HepG2 (cell line): ENCODE results near the gene TMEM235. TPM values are rescaled to one million over a fixed set of nuclear protein-coding genes. Genes with fewer than 3 reads are reported as not detected.

Experiments used
- ATAC-seq: fragments of 200-7000 bp; cut with Tn5 transposase; 3 replicates; pipeline ENCODE4 v1.9.1; 2020; ENCODE audit warnings: mild to moderate bottlenecking, moderate library complexity
- BruUV-seq: library from RNA; stranded (reverse); fragments of 400-500 nt; replicated peaks from 2 replicates; lab custom pipeline; 2021; lab: Mats Ljungman, UMichigan
- CTCF ChIA-PET: fragments of 300-600 bp; formaldehyde crosslinking; extraction: SDS; loops from one replicate; lab custom pipeline; 2021; ENCODE audit warnings: low total read pairs, inconsistent platforms, low intra/inter-chr PET ratio; lab: Yijun Ruan, JAX
- POLR2A ChIA-PET: fragments of 350-600 bp; sonication (Branson Sonifier 250); formaldehyde crosslinking; loops from one replicate; lab custom pipeline; 2020; ENCODE audit warnings: antibody characterized with exemption, inconsistent platforms; lab: Yijun Ruan, JAX
- DNase-seq: peaks from one replicate; pipeline ENCODE4 v3.0.0-alpha.2; 2015; ENCODE audit warnings: low spot score
- FAIRE-seq: peaks from 3 replicates; lab custom pipeline; 2011; peaks lifted over from hg19 to GRCh38; lab: Jason Lieb, UNC
- H2AFZ ChIP-seq: one replicate; pipeline ENCODE4 v1.6.1; 2011; ENCODE audit warnings: low read length, inconsistent platforms
- H3K27ac ChIP-seq: fragments of 300-600 bp; 3 replicates; pipeline ENCODE4 v1.8.0; 2011; ENCODE audit warnings: mixed run types, mild to moderate bottlenecking, mixed read lengths, low read length, inconsistent platforms; ENCODE audit not compliant: insufficient read depth; ENCODE audit errors: extremely low read length
- H3K27me3 ChIP-seq, 2 experiments: fragments of 200-600 bp in 1 of 2; 2 replicates in 1 of 2; 3 replicates in 1 of 2; pipeline versions ENCODE4 v1.6.0 to v1.8.0; 2011; ENCODE audit warnings: low read length in 2 of 2, mild to moderate bottlenecking in 2 of 2, moderate library complexity in 2 of 2, inconsistent platforms in 1 of 2; ENCODE audit not compliant: insufficient read depth in 2 of 2, control insufficient read depth in 1 of 2
- H3K36me3 ChIP-seq, 2 experiments: fragments of 200-600 bp in 1 of 2; replicated peaks in 1 of 2; 2 replicates in 1 of 2; 3 replicates in 1 of 2; pipeline versions ENCODE4 v1.5.1 to v1.8.0; 2011; ENCODE audit warnings: low read length in 2 of 2, inconsistent platforms in 1 of 2; ENCODE audit not compliant: insufficient read depth in 2 of 2, control insufficient read depth in 1 of 2
- H3K4me1 ChIP-seq: 2 replicates; pipeline ENCODE4 v1.5.1; 2012; ENCODE audit warnings: low read length, inconsistent platforms; ENCODE audit not compliant: insufficient read depth
- H3K4me2 ChIP-seq: 2 replicates; pipeline ENCODE4 v1.6.0; 2011; ENCODE audit warnings: low read depth, low read length, inconsistent platforms
- H3K4me3 ChIP-seq, 3 experiments: fragments of 200-600 bp in 1 of 3; sonication (generic), shearing (Covaris generic) in 1 of 3; replicated peaks in 1 of 3; 2 replicates each; pipeline ENCODE4 v1.5.1; 2011 to 2016; ENCODE audit warnings: low read length in 3 of 3, inconsistent platforms in 2 of 3, low read depth in 2 of 3, mild to moderate bottlenecking in 2 of 3, control low read depth in 1 of 3, mixed read lengths in 1 of 3; ENCODE audit not compliant: insufficient read depth in 1 of 3
- H3K79me2 ChIP-seq: one replicate; pipeline ENCODE4 v1.6.1; 2011; ENCODE audit warnings: low read length, inconsistent platforms; ENCODE audit not compliant: insufficient read depth
- H3K9ac ChIP-seq: 2 replicates; pipeline ENCODE4 v1.6.0; 2011; ENCODE audit warnings: mild to moderate bottlenecking, low read depth, low read length, inconsistent platforms; ENCODE audit not compliant: insufficient read depth
- H3K9me3 ChIP-seq: 2 replicates; pipeline ENCODE4 v1.5.1; 2012; ENCODE audit warnings: mild to moderate bottlenecking, low read length
- H4K20me1 ChIP-seq: 2 replicates; pipeline ENCODE4 v1.6.0; 2011; ENCODE audit warnings: inconsistent platforms, mild to moderate bottlenecking, low read length, moderate library complexity; ENCODE audit not compliant: insufficient read depth
- HIVEP1 ChIP-seq: sonication (generic); formaldehyde crosslinking; IDR thresholded peaks from 2 replicates; pipeline ENCODE4 v1.4.0; 2020; ENCODE audit warnings: mild to moderate bottlenecking, missing genetic modification reagents
- HNF4G ChIP-seq, 2 experiments: sonication (generic) in 1 of 2; formaldehyde crosslinking in 1 of 2; IDR thresholded peaks; 2 replicates each; pipeline versions ENCODE4 v1.4.0 to v1.6.1; 2011 to 2020; ENCODE audit warnings: borderline replicate concordance in 2 of 2, low read depth in 2 of 2, mild to moderate bottlenecking in 2 of 2, low read length in 1 of 2, missing genetic modification reagents in 1 of 2, moderate library complexity in 1 of 2
- HNRNPL ChIP-seq: fragments of 200-400 bp; formaldehyde crosslinking; IDR thresholded peaks from 2 replicates; pipeline ENCODE4 v1.6.1; 2017; ENCODE audit warnings: mild to moderate bottlenecking, low read depth, low read length
- SPEN ChIP-seq: sonication (generic); formaldehyde crosslinking; IDR thresholded peaks from 2 replicates; pipeline ENCODE4 v1.5.1; 2020; ENCODE audit warnings: low read depth, mild to moderate bottlenecking, missing genetic modification reagents
- WGBS: methylation state at CpG from one replicate; pipeline ENCODE4 v1.1.6; 2017; ENCODE audit warnings: low lambda C conversion rate; 5-methylcytosine and 5-hydroxymethylcytosine counted together
- in situ Hi-C: cut with HindIII; loops from 2 replicates; pipeline ENCODE4 v1.10.0; 2017; ENCODE audit warnings: low pct_unique_long_range_greater_than_20kb; ENCODE audit not compliant: extremely low pct_ligation_motif_present
- intact Hi-C: fragments of 100-400 bp; cut with micrococcal nuclease; formaldehyde crosslinking; loops from one replicate; pipeline ENCODE4 v1.10.0; 2022; ENCODE audit not compliant: unreplicated experiment
- polyA plus RNA-seq, 8 experiments: library from polyadenylated mRNA; depleted of rRNA in 3 of 8; stranded (reverse) in 7 of 8; unstranded in 1 of 8; fragments of >200 nt; fragmentation: Illumina TruSeq in 4 of 8; extraction: Trizol in 4 of 8; gene quantifications; 2 replicates each; pipeline versions ENCODE4 v1.2.1 to v1.2.3, GENCODE V29; 2011 to 2016; ENCODE audit warnings: low read depth in 4 of 8, missing spikeins in 1 of 8, mixed read lengths in 1 of 8; ENCODE audit not compliant: insufficient read depth in 1 of 8
- total RNA-seq, 5 experiments: library from RNA; depleted of rRNA; stranded (reverse); fragments of >200 nt; fragmentation: Illumina TruSeq; extraction: Trizol; gene quantifications; 2 replicates each; pipeline ENCODE4 v1.2.3, GENCODE V29; 2016; ENCODE audit warnings: low read depth in 1 of 5
- TF ChIP-seq, protein P1 (sequence below): sonication (generic); formaldehyde crosslinking; conservative IDR thresholded peaks from 2 replicates; pipeline ENCODE4 v1.8.0; 2022; ENCODE audit warnings: missing genetic modification reagents

Gene TMEM235
- total and polyA plus RNA-seq, 2 of the 13 experiments (the other 11 are each of a cell fraction or from before 2014, with no cell fraction given) = not detected

DNA sequence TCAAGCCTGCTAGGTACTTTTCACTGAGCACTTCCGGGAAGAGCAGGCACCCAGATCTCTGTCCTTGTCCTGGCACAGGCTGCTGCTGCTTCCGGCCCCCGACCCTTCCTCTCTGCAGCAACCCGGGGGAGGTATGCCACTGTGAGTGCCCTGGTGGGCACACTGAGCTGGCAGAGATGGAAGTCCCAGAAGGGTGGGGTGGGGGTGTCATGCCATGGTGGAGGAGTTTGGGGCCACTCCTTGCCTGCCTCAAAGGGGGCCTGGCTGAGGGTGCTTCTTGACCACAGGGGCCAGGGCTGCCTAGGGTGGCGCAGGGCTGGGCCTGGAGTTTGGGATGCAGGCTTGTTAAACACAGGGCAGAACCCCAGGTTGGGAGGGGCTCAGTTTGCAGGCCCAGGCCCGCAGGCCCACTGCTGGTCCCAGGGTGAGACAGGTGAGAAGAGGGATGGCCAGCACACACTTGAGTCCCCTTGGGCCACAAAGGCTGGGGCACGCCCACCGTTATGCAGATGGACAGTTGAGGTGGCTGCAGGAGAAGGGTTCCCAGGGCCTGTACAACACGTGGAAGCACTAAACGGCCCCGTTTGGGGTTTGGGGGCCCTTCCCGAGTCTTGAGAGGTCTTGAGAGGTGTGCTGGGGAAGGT is 8.7 kb downstream of the TMEM235 start:
- no peak overlapping the region for H3K4me3 ChIP-seq
- H2AFZ ChIP-seq = no peak overlapping the region
- BruUV-seq = no TSS peak
- no peak overlapping the region for H3K4me2 ChIP-seq
- 33% methylated on average over 10 of the region's 12 CpGs for WGBS
- H4K20me1 ChIP-seq = no peaks in the 10 kb centered on the region
- no peaks in the 10 kb centered on the region for H3K36me3 ChIP-seq
- H3K27me3 ChIP-seq = peaks cover 8 to 43% of the 10 kb centered on the region in 2 experiments; a peak in 4 of 5 replicates
- in situ Hi-C loops (no loop called here), intact Hi-C loops (loop anchor here (10.0 kb wide), 1 partner anchor 1025 kb away; no protein-coding TSS in a partner anchor)
- H3K9ac ChIP-seq = no peak overlapping the region
- no peak for FAIRE-seq
- ATAC-seq = no peak
- CTCF ChIA-PET = no interaction called here
- H3K27ac ChIP-seq = no peak overlapping the region
- H3K4me1 ChIP-seq = peaks cover 53% of the 10 kb centered on the region
- 0 out of 2 replicates have a peak, but pooled peaks have one; percentile 31 for TF ChIP-seq HIVEP1 (CRISPR knock-in tag)
- TF ChIP-seq, protein P1, sequence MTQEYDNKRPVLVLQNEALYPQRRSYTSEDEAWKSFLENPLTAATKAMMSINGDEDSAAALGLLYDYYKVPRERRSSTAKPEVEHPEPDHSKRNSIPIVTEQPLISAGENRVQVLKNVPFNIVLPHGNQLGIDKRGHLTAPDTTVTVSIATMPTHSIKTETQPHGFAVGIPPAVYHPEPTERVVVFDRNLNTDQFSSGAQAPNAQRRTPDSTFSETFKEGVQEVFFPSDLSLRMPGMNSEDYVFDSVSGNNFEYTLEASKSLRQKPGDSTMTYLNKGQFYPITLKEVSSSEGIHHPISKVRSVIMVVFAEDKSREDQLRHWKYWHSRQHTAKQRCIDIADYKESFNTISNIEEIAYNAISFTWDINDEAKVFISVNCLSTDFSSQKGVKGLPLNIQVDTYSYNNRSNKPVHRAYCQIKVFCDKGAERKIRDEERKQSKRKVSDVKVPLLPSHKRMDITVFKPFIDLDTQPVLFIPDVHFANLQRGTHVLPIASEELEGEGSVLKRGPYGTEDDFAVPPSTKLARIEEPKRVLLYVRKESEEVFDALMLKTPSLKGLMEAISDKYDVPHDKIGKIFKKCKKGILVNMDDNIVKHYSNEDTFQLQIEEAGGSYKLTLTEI (CRISPR knock-in tag) = no peak
- 0 out of 2 replicates have a peak, but pooled peaks have one; percentile 62 for TF ChIP-seq HNRNPL
- TF ChIP-seq HNF4G (IDR thresholded peaks at IDR 0.05; ENCODE audit: borderline replicate concordance, low read depth, low read length) = no peak
- no peak for TF ChIP-seq HNF4G (CRISPR knock-in tag; IDR thresholded peaks at IDR 0.05; ENCODE audit: borderline replicate concordance, low read depth)
- no peak for TF ChIP-seq SPEN
- DNase-seq = no peak
- POLR2A ChIA-PET = interaction anchor here (1.9 kb wide), 1 partner anchor 8 kb away, joined by 6 read pairs; the partner anchor contains the start of gene TMEM235
- H3K79me2 ChIP-seq = no peaks in the 10 kb centered on the region
- no peaks in the 10 kb centered on the region for H3K9me3 ChIP-seq
